ENCODE data around the gene RCL1. TPM values are rescaled to one million over a fixed set of nuclear protein-coding genes. Genes with fewer than 3 reads are reported as not detected.

Gene RCL1
- total and polyA plus RNA-seq, 2 donors (not counting 3 experiments of a cell fraction or from before 2014, with no cell fraction given): 12.9 to 13.2 TPM

DNA sequence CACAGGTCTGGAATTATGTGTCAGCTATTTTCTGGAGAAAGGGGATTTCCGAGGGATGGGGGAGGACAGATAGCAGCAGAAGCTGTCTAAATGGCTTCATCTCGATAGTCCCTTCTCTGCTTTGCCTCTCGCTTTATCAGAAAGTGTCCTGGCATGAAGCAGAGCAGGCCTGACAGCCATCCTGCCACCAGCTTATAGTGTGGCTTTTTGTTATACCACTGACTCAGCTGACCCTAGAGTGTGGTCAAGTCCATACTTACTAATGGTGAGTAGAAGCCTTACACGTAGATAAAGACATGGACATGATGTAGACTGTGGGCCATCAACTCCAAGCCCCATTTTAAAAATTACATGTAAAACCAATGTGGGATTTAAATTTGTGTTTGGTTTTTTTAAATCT, 50.0 kb downstream of the RCL1 start:
- Histone ChIP-seq H3K4me3 (replicated peaks in 1 of 3; ENCODE audit: insufficient read depth in 1 of 3, low read depth in 1 of 3, low read length in 3 of 3) (no peak overlapping the region), H3K9me1 (replicated peaks; ENCODE audit: control insufficient read depth, extremely low read depth, insufficient read depth, low read length) (no peaks in the 10 kb centered on the region), H3K27me3 (ENCODE audit: control insufficient read depth in 2 of 2, insufficient read depth in 2 of 2, low read length in 2 of 2) (no peaks in the 10 kb centered on the region), H3K27ac (ENCODE audit: insufficient read depth, low read depth, low read length) (no peak overlapping the region), H2AFZ (ENCODE audit: low read depth, low read length) (no peak overlapping the region), H3K9me3 (replicated peaks; ENCODE audit: control insufficient read depth, insufficient read depth, low read length) (no peaks in the 10 kb centered on the region), H3K4me2 (ENCODE audit: insufficient read depth, low read length) (no peak overlapping the region), H3K79me2 (ENCODE audit: control insufficient read depth, insufficient read depth, low read length) (no peaks in the 10 kb centered on the region), H4K20me1 (replicated peaks; ENCODE audit: control insufficient read depth, extremely low read depth, insufficient read depth, low read length) (no peaks in the 10 kb centered on the region), H3K4me1 (ENCODE audit: control insufficient read depth, extremely low read depth, insufficient read depth, low read length) (no peaks in the 10 kb centered on the region), H3K36me3 (ENCODE audit: control insufficient read depth in 2 of 2, extremely low read depth in 1 of 2, insufficient read depth in 2 of 2, low read length in 2 of 2) (peaks cover 2% of the 10 kb centered on the region in 2 experiments), H3K9ac (replicated peaks; ENCODE audit: extremely low read depth, insufficient read depth, low read length) (no peak overlapping the region)
- BruUV-seq (replicated peaks): no TSS peak
- DNase-seq (ENCODE audit: low read depth, low spot score) (no peak), FAIRE-seq (no peak)
- intact Hi-C loops (cut with micrococcal nuclease) (no loop called here), dilution Hi-C loops (cut with MboI; ENCODE audit: extremely low pct_ligation_motif_present, low sequenced_read_pairs) (no loop called here)
- POLR2A ChIA-PET: no interaction called here
- CTCF ChIA-PET: interaction anchor here (1.0 to 1.2 kb wide), 2 partner anchors 9 to 13 kb away, joined by 3 to 5 read pairs; no protein-coding TSS in a partner anchor
- TF ChIP-seq MYC (IDR thresholded peaks at IDR 0.05; ENCODE audit: low read depth, low read length): no peak

DNA sequence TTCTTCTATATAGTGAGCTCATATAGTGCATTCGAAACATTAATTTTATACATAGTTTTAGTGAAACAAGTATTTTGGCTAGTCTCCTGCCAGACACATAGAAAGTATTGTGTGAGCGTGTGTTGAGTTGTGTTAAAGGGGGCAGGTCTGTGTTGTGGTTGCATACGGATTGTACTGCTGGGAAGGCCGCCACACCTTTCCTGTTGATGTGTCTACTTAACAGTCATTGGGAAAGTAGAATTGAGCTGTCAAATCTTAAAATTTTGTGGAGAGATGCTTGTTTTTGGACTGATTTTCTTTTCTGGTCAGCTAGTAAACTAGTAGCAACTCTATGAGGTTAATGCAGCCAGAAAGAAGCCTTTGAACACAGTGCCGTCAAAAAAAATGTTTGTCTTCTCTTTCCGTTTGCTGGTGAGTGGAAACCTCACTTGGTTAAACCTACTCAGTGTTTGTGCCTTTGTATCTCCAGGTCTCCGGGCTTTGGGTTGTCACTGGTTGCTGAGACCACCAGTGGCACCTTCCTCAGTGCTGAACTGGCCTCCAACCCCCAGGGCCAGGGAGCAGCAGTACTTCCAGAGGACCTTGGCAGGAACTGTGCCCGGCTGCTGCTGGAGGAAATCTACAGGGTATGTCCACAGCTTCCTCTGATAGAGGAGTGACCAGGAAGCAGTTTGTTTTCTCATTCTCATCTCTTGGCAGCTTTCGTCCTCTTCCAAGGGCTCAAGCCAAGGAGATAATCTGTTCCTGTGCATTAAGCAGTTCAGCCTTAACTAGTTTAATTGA, 51.5 kb downstream of the RCL1 start:
- Histone ChIP-seq H3K4me1 (ENCODE audit: control insufficient read depth, extremely low read depth, insufficient read depth, low read length) (no peaks in the 10 kb centered on the region), H3K4me3 (replicated peaks in 1 of 3; ENCODE audit: insufficient read depth in 1 of 3, low read depth in 1 of 3, low read length in 3 of 3) (no peak overlapping the region), H3K9me3 (replicated peaks; ENCODE audit: control insufficient read depth, insufficient read depth, low read length) (no peaks in the 10 kb centered on the region), H3K4me2 (ENCODE audit: insufficient read depth, low read length) (no peak overlapping the region), H3K79me2 (ENCODE audit: control insufficient read depth, insufficient read depth, low read length) (no peaks in the 10 kb centered on the region), H3K27ac (ENCODE audit: insufficient read depth, low read depth, low read length) (no peak overlapping the region), H3K9ac (replicated peaks; ENCODE audit: extremely low read depth, insufficient read depth, low read length) (no peak overlapping the region), H3K36me3 (ENCODE audit: control insufficient read depth in 2 of 2, extremely low read depth in 1 of 2, insufficient read depth in 2 of 2, low read length in 2 of 2) (peaks cover 2% of the 10 kb centered on the region in 2 experiments), H2AFZ (ENCODE audit: low read depth, low read length) (no peak overlapping the region), H4K20me1 (replicated peaks; ENCODE audit: control insufficient read depth, extremely low read depth, insufficient read depth, low read length) (no peaks in the 10 kb centered on the region), H3K9me1 (replicated peaks; ENCODE audit: control insufficient read depth, extremely low read depth, insufficient read depth, low read length) (no peaks in the 10 kb centered on the region), H3K27me3 (ENCODE audit: control insufficient read depth in 2 of 2, insufficient read depth in 2 of 2, low read length in 2 of 2) (no peaks in the 10 kb centered on the region)
- ChIA-PET CTCF (interaction anchor here (0.8 to 1.3 kb wide), 2 partner anchors 11 to 47 kb away, joined by 4 read pairs; no protein-coding TSS in a partner anchor), POLR2A (no interaction called here)
- intact Hi-C loops (cut with micrococcal nuclease): no loop called here
- dilution Hi-C loops (cut with MboI; ENCODE audit: extremely low pct_ligation_motif_present, low sequenced_read_pairs): no loop called here
- DNase-seq (ENCODE audit: low read depth, low spot score) (no peak), FAIRE-seq (no peak)
- TF ChIP-seq POLR2A (IDR thresholded peaks at IDR 0.05; ENCODE audit: low read depth, low read length) (no peak), GATA2 (IDR thresholded peaks at IDR 0.05; ENCODE audit: insufficient read depth, insufficient read length, low read depth, low read length) (no peak), POLR2AphosphoS5 (IDR thresholded peaks at IDR 0.05; ENCODE audit: insufficient read depth, low read depth, low read length) (no peak), MYC (IDR thresholded peaks at IDR 0.05; ENCODE audit: low read depth, low read length) (no peak), FOS (IDR thresholded peaks at IDR 0.05; ENCODE audit: borderline replicate concordance, insufficient read depth, low read length) (no peak), EZH2 (IDR thresholded peaks at IDR 0.05; ENCODE audit: borderline replicate concordance, low read depth, low read length, severe bottlenecking) (no peak), JUN (IDR thresholded peaks at IDR 0.05; ENCODE audit: borderline replicate concordance, insufficient read depth, insufficient read length, low read depth) (no peak)
- TF ChIP-seq, protein P1, sequence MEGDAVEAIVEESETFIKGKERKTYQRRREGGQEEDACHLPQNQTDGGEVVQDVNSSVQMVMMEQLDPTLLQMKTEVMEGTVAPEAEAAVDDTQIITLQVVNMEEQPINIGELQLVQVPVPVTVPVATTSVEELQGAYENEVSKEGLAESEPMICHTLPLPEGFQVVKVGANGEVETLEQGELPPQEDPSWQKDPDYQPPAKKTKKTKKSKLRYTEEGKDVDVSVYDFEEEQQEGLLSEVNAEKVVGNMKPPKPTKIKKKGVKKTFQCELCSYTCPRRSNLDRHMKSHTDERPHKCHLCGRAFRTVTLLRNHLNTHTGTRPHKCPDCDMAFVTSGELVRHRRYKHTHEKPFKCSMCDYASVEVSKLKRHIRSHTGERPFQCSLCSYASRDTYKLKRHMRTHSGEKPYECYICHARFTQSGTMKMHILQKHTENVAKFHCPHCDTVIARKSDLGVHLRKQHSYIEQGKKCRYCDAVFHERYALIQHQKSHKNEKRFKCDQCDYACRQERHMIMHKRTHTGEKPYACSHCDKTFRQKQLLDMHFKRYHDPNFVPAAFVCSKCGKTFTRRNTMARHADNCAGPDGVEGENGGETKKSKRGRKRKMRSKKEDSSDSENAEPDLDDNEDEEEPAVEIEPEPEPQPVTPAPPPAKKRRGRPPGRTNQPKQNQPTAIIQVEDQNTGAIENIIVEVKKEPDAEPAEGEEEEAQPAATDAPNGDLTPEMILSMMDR (IDR thresholded peaks at IDR 0.05; ENCODE audit: extremely low read depth in 1 of 2, insufficient read depth in 1 of 2, low read depth in 1 of 2, low read length in 2 of 2): no peak
- TF ChIP-seq, protein P2, sequence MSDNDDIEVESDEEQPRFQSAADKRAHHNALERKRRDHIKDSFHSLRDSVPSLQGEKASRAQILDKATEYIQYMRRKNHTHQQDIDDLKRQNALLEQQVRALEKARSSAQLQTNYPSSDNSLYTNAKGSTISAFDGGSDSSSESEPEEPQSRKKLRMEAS (IDR thresholded peaks at IDR 0.05; ENCODE audit: insufficient read depth, insufficient read length): no peak
- no TSS peak for BruUV-seq (replicated peaks)

Measured in endothelial cell of umbilical vein (primary cell).